ENCODE data around the gene EIF2B5.

EIF2B5 gene

DNA sequence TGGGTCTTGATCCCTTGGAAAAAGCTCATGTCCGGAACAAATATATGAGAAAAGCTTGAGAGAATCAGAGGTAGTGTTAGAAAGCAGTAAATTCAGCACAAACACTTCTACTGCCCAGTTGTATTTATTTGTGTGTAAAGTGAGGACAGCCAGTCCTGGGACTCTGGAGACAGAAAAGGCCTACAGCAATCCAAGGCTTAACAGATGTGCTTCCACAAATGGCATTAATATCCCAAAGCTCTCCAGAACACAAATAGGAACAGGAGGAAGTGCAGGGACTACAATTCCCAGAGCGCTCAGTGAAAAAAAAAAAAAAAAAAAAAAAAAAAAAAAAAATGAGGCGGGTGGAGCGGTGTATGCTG is 39.1 kb downstream of the EIF2B5 start:
- DNase-seq, result no peak

DNA sequence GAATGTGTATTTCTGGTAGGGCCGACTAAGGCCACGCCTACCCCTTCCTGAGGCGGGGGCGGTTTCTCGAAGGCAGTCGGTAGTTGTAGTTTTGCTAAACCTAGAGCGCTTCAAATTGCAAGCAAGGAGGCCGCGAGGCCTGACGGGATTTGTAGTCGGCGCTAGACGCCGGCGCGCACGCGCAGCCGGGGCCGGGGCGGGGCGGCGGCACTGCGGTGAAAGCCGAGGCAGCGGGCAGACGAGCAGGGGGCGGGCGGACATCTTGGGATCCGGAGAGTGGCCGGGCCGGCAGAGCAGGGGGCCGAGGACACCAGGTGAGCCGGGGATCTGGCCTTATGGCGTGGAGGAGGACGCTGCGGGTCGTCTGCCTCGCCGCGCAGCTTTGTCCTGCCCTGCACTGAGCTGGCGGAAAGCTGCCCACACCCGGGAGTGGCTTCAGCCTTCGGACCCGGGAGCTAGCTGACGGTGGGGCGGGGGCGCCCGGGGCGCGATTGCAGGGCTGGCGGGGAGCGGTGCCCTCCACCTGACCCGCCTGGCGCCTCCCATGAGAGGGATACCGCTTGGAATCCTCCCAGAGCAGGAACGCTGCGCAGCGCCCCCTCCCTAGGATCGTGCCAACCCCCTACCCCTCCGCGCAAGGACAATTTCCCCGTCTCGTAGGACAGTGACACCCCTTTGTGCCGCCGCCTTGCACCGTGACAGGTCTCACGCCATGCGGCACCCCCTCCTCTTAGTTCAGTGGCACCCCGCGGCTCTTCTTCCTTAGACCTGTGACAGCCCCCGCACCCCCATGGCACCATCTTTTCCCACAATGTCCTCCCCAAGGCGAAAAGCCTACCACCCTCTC is 39.7 kb downstream of the EIF2B5 start, which contains the start of gene AP2M1:
TSS of gene AP2M1 (plus strand) at position 210 of the 847 bp plus-strand sequence. CDS start 2,139 bp downstream, outside the sequence.
- DNase-seq, result peak; percentile 99 to 100 (median 99)

DNA sequence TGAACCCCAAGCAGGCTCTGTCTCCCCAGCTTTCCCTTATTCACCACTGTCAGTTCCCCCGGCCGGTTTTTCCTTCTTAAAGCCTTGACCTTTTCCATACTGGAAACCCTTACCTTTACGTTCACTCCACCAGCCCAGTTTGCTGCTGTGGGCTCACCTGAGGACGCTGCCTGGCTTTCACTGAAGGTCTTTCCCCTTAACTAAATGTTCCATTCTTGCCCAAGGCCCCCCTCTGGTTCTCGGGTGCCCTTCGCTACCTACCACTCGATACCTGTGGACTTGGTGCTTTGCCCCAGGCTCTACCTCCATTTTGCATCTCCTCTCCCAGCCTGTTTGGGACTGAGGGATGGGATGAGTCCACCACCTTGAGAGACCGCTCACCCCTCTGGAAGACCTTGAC is 40.3 kb downstream of the EIF2B5 start:
- no peak for DNase-seq

DNA sequence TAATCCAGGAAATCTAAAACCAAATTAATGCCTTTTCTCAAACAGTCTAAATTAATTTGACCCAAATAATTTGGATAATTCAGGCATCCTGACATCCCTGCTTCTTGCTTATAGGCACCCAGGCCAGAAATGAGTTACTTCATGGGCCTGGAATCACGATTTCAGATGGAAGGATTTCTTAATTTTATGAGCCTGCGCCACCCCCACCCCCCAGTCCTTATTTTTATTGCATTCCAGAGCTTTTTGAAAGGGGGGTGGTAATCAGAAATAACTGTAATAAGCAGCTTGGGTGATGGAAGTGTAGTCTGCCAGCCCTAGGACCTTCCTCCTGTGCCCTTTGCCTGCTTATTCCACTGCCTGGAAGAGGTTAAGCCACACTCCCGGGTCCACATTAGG is 40.8 kb downstream of the EIF2B5 start:
- peak in 1 of 4 experiments; percentile 10 for DNase-seq

DNA sequence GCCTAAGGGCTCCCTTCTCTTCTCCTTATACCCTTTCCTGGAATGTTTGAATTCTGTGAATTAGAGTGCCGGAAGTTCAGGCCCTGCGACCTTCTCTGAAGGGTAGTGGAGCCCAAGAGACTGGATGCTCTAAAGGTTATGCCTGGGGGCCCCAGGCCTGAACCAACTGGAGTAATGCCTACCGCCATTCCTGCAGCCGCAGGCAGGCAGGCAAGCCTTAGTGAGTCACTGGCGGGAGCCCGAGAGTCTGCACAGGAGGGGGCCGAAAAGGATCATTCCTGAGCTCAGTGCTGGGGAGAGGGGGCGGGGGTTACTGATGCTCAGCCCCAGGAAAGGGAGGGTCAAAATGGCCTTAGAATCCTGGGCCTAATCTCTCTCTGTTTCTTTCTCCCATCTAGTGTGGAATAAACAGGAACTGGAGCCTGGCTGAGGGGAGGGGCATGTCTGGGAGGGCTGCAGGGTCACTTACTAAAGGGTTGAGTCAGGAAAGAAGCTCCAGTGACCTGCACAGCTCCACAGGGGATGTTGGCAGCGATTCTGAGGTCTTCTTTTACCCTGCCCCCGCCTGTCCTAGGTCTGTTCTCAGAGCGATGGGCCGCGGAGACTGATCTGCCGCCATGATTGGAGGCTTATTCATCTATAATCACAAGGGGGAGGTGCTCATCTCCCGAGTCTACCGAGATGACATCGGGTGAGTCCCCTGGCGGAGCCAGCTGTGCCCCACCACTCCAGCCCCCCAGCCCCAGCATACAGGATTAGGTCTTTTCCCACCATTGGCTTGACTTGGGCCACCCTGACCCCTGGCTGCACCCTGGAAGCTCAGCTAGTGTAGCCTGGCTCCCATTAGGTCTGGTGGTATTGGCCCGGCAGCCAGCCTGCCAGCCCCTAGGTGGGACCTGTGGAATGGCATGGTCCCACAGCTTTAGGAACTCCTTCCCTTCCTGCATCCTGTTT is 41.5 kb downstream of the EIF2B5 start:
- peak; percentile 69 to 81 (median 78) for DNase-seq

DNA sequence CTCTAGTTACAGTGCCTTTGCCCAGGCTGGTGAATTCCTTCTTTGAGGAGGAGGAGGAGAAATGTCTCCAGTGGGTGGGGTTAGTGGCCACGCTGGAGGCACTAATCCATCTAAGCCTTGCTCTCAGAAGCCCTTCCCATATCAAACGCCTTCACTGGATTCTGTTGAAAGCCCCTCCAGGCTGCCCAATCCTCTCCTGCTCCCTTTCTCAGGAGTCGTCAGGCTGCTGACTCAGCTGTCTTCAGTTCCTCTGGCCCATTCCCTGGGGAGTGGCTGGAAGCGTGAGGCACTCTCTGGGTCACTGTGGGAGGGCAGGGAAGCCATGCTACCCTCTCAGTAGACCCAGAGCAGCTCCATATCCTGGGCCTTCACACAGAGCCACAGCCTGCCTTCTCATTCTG is 42.2 kb downstream of the EIF2B5 start:
- DNase-seq, result peak in 3 of 4 experiments; percentile 56 to 65 (median 61)

DNA sequence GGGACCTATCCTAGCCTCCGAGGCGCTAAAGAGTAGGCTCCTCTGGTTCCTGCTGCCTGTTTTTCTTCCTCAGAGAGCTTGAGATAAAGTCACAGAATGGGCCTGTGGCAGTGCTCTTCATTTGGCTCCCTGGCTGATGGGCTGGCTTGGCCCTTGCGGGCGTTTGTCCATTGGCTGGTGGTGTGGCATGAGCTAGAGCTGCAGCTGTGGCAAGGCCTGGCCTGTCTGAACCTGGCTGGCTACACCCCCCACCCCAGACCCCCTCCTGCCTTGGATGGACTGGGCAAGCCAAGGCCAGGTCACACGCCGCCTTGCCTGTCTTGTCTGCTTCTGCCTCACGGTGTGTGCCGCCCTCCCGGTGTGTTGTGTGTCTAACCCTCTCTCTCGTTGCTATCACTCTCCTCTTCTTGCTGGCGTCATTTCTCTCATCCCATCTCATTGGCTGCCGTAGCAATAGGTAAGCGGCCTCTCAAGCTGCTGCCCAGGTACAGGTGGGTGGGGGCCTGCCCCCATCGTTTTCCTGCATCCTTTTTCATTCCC is 42.7 kb downstream of the EIF2B5 start:
- DNase-seq, result no peak

DNA sequence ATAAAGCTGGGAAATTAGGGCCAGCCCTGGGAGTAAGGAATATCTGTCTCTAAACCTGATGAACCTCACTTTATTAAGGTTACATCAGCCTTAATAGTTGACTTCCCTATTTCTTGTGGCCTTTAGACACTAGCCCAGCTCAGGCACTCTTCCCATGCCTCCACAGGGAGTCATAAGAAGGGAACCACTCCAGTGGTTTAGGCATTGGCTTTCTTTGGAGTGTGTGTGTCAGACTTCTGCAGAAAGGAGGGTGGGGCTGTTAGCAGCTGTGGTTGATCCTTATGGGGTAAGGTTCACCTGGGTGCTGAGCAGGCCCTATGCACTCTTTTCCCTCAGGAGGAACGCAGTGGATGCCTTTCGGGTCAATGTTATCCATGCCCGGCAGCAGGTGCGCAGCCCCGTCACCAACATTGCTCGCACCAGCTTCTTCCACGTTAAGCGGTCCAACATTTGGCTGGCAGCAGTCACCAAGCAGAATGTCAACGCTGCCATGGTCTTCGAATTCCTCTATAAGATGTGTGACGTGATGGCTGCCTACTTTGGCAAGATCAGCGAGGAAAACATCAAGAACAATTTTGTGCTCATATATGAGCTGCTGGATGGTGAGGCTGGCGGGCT is 43.5 kb downstream of the EIF2B5 start:
- DNase-seq, result peak; percentile 69 to 89 (median 81)

DNA sequence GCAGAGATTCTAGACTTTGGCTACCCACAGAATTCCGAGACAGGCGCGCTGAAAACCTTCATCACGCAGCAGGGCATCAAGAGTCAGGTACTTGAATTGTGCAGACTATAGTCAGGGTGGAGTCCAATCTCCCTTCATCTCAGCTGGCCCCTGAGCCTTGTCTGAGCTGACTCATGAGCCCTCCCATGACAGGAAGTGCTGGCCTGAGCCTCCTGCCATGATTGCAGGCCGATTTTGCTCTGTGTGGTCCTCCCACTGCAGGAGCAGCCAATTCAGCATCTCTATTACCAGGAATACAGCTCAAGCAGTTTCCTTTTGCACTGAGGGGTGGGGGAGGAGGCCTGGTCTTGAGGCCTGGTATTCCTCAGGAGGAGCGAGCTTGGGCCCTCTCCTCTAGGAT is 45.0 kb downstream of the EIF2B5 start:
- DNase-seq, result peak; percentile 43 to 71 (median 67)

DNA sequence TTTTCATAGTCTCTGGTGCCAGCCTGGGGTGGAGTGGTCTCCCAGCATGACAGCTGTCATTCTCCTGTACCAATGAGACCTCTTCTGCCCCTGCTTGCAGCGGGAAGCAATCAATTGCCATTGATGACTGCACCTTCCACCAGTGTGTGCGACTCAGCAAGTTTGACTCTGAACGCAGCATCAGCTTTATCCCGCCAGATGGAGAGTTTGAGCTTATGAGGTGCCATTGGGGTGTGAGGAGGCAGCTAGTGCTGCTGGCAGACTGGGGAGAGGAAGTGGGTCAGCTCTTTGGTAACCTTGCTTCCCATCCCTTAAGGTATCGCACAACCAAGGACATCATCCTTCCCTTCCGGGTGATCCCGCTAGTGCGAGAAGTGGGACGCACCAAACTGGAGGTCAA is 46.4 kb downstream of the EIF2B5 start:
- no peak for DNase-seq

DNA sequence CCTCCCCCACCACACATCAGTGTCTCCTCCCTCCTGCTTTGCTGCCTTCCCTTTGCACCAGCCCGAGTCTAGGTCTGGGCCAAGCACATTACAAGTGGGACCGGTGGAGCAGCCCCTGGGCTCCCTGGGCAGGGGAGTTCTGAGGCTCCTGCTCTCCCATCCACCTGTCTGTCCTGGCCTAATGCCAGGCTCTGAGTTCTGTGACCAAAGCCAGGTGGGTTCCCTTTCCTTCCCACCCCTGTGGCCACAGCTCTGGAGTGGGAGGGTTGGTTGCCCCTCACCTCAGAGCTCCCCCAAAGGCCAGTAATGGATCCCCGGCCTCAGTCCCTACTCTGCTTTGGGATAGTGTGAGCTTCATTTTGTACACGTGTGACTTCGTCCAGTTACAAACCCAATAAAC is 48.5 kb downstream of the EIF2B5 start:
- no peak for DNase-seq

DNA sequence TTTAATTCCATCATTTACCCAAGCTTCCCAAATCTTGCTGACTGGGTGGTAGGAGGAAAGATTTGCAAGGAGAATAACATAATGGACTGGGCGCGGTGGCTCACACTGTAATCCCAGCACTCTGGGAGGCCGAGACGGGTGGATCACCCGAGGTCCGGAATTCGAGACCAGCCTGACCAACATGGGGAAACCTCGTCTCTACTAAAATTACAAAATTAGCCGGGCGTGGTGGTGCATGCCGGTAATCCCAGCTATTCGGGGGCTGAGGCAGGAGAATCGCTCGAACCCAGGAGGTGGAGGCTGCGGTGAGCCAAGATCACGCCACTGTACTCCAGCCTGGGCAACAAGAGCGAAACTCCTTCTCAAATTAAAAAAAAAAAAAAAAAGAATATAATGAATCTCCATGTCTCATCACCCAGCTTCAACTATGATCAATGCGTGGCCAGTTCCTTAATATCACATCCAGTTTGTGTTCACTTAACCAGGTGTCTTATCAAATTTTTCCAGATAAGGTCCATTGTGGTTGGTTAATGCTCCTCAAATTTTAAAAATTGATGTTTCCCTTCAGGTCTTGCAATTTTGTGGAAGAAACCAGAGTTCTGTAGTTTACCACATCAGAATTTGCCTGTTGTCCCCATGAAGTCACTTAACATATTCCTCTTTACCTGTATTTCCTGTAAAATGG is 49.5 kb downstream of the EIF2B5 start:
- DNase-seq, result no peak

DNA sequence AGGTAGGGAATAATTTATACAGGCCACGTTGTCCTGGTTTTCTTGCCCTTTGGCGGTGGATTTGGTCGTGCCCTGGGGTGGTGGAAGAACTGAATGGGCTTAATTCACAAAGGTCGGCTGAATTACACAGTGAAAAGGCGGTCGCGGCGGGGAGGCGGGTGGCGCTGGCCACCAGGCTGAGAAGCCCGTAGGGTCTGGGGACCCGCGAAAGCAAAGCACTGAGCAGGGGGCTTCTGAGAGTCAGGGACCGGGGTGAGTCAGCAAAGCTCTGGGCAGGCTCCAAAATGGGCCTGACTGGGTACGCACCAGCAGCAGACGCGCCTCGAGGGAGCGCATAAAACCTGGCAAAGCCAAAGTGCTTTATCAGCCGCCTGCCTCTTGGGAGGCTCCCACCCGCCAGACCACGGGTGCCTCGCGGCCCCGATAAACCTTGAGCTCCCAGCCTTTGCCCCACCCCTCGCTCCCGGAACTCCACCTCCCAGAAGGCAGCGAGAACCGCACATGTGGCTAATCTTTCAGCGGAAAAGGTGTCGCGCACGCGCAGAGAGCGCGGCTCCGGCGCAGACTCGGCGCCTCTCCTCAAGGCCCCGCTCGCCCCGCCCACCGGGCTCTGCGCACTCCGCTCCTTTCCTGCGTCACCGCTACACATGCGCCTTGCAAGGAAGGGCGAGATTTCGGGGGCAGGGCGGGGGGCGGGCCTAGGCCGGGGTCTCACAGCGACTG is 50.5 kb downstream of the EIF2B5 start:
- DNase-seq, result peak; percentile 100

DNA sequence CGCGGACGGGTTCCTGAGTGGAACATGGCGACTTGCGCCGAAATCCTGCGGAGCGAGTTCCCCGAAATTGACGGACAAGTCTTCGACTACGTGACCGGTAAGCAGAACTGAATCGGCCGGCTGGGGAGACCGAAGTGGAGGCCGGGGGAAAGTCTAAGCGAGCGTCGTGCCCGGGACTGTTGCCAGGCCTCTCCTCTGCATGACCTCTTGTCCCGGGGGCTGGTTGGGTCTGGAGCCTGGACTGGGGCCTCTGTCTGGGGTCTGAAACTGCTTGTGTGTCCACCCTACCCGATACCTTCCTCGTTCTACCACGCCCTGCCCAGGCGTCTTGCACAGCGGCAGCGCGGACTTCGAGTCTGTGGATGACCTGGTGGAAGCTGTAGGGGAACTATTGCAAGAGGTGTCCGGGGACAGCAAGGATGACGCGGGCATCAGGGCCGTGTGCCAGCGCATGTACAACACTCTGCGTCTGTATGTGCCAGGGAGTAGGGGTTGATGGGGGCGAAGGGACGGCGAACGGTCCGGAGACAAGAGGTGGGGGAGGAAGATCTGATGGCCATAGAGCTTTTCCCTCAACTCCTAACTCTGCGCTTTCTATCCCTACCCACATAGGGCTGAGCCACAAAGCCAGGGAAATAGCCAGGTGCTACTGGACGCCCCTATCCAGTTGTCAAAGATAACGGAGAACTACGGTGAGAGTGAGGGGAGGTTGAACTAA is 51.2 kb downstream of the EIF2B5 start, which contains the start of gene ABCF3:
TSS of gene ABCF3 (plus strand) at position 16 of the 718 bp plus-strand sequence. CDS start at position 25, 9 bp downstream.
- peak; percentile 53 to 73 (median 62) for DNase-seq

DNA sequence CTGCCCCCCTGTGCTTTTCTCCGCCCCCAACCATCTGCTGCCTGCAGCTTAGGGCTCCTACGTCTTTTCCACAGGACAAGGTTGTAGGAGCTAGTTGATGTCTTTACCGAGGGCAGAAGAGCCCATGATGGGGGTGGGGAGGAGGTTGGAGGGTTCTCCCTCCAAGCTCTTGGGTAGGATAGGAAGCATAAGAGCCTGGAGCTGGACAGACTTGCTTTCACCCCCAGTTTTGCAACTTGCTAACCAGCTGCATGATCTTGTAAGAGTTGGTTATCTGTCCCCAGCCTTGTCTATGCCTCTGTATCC is 51.7 kb downstream of the EIF2B5 start:
- DNase-seq, result no peak

DNA sequence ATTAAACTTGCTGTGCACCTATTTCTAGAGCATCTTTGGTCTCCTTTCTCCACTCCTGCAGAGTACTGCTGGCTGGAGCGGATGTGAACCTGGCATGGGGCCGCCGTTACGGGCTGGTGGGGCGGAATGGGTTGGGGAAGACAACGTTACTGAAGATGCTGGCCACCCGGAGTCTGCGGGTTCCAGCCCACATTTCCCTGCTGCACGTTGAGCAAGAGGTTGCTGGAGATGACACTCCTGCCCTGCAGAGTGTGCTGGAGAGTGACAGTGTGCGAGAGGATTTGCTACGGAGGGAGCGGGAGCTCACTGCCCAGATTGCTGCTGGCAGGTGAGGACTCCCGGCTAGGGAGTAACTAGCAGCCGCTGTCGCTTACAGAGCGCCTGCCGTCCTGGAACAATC is 52.9 kb downstream of the EIF2B5 start:
- no peak for DNase-seq

DNA sequence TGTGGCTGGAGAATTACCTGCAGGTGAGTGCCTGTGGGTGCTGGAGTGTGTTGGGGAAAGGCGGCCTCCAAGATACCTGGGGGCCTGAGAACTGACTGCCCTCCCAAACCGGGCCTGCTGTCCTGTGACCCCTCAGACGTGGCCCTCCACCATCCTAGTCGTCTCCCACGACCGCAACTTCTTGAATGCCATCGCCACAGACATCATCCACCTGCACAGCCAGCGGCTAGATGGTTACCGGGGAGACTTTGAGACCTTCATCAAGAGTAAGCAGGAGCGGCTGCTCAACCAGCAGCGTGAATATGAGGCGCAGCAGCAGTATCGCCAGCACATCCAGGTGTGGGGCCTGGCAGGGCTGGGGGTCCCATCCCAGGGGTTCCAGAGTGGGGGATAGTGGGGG is 54.3 kb downstream of the EIF2B5 start:
- DNase-seq, result no peak

DNA sequence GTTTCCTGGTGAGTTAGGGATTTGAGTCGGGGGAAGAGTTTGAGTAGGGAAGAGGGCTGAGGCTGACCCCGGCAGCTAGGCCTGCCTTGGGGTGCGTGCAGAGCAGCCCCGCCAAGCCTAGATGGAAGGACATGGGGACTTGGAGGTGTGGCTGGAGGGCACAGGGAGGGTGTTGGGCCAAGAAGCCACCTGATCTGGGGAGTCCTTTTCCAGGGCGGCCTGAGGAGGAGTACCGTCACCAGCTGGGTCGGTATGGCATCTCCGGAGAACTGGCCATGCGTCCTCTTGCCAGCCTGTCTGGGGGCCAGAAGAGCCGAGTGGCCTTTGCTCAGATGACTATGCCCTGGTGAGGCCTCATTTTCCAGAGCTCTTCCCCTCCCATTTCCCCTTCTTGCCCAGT is 57.7 kb downstream of the EIF2B5 start:
- no peak for DNase-seq

DNA sequence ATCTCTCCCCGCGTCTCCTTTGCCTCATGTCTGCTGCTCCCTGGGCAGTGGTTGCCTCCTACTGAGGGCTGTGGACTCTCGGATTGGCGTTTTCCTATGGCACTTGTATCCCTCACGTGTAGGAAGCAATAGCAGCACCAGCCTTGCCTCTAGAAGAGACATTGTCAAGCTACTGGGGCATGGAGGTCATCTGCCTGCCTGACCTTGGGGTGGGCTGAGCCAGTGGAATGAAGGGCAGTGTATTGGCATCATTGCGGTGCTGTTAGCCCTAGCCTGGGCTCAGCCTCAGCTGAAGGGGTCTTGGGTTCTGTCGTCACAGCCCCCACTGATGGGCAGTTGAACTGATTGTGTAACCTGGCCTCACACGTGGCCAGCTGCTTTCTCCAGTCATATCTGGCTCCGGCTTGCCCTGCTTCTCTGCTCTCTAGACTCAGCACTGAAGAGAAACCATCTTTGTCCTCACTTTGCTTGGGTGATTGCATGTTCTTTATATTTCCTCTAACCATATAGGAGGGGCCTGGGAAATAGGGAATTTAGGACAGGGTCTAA is 58.9 kb downstream of the EIF2B5 start:
- no peak for DNase-seq

Measured in suppressor macrophage (primary cell).